ENCODE measurements around the gene CARD19.

DNA sequence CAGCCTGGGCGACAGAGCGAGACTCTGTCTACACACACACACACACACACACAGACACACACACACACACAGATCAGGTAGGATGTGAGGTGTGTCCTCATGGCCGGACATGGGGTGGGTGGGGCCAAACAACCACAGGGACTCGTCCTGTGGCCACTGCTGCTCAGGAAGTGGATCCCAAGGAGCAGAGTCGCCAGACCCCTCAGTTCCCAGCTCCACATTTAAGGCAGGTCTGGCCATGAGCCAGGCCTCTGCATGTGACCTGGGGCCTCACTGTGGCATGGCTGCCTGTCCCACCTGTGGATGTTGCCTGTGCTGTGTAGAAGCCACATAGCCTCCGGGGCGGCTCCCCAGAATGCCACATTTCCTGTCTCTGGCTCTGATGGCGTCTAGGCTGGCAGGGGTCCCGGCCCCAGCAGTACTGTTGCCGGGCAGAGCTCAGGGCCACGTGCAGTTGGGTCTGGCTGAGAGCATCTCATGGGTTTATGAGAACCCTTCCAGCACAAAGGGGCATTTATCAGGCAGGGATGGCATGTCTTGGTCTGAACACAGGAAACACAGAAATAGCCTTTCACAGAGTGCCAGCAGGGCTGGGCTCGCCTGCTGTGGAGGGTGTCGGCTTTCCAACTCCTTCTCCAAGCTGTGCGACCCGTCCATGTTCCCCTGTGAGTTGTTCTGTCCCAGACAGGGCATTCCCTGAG is 48.0 kb downstream of the CARD19 start:
- no peak for TF ChIP-seq POLR2A (IDR thresholded peaks at IDR 0.05)
- TF ChIP-seq, protein P1, sequence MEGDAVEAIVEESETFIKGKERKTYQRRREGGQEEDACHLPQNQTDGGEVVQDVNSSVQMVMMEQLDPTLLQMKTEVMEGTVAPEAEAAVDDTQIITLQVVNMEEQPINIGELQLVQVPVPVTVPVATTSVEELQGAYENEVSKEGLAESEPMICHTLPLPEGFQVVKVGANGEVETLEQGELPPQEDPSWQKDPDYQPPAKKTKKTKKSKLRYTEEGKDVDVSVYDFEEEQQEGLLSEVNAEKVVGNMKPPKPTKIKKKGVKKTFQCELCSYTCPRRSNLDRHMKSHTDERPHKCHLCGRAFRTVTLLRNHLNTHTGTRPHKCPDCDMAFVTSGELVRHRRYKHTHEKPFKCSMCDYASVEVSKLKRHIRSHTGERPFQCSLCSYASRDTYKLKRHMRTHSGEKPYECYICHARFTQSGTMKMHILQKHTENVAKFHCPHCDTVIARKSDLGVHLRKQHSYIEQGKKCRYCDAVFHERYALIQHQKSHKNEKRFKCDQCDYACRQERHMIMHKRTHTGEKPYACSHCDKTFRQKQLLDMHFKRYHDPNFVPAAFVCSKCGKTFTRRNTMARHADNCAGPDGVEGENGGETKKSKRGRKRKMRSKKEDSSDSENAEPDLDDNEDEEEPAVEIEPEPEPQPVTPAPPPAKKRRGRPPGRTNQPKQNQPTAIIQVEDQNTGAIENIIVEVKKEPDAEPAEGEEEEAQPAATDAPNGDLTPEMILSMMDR (IDR thresholded peaks at IDR 0.05): no peak
